H9 (cell line): ENCODE data around the gene MYO7B. TPM values are rescaled to one million over a fixed set of nuclear protein-coding genes. Genes with fewer than 3 reads are reported as not detected.

Source experiments
- DNase-seq: peaks from one replicate; pipeline ENCODE4 v3.0.0-alpha.2; 2017
- H2AFZ ChIP-seq: one replicate; pipeline ENCODE4 v1.6.1; 2013; ENCODE audit warnings: mild to moderate bottlenecking, low read length, control low read depth, moderate library complexity
- H2AK5ac ChIP-seq: 2 replicates; pipeline ENCODE4 v1.6.1; 2013; ENCODE audit warnings: low read length, control low read depth, mixed read lengths; ENCODE audit not compliant: insufficient read length
- H2BK120ac ChIP-seq: one replicate; pipeline ENCODE4 v1.6.1; 2013; ENCODE audit warnings: low read depth, mild to moderate bottlenecking, low read length, control low read depth, inconsistent platforms; ENCODE audit not compliant: poor library complexity, severe bottlenecking
- H2BK12ac ChIP-seq: 2 replicates; pipeline ENCODE4 v1.6.1; 2013; ENCODE audit warnings: low read length, control low read depth, mixed read lengths, low read depth; ENCODE audit not compliant: insufficient read length
- H2BK15ac ChIP-seq: 2 replicates; pipeline ENCODE4 v1.6.1; 2013; ENCODE audit warnings: low read depth, low read length, control low read depth
- H2BK20ac ChIP-seq: one replicate; pipeline ENCODE4 v1.6.1; 2013; ENCODE audit warnings: low read depth, mild to moderate bottlenecking, low read length, control low read depth, inconsistent platforms; ENCODE audit not compliant: poor library complexity, severe bottlenecking
- H2BK5ac ChIP-seq: 2 replicates; pipeline ENCODE4 v1.6.1; 2013; ENCODE audit warnings: low read length, control low read depth, mixed read lengths; ENCODE audit not compliant: insufficient read length
- H3K14ac ChIP-seq: 2 replicates; pipeline ENCODE4 v1.6.1; 2013; ENCODE audit warnings: low read length, control low read depth; ENCODE audit not compliant: insufficient read depth
- H3K18ac ChIP-seq: 2 replicates; pipeline ENCODE4 v1.6.1; 2013; ENCODE audit warnings: low read depth, mild to moderate bottlenecking, mixed read lengths, low read length, control low read depth; ENCODE audit not compliant: insufficient read length
- H3K23ac ChIP-seq: 2 replicates; pipeline ENCODE4 v1.6.1; 2013; ENCODE audit warnings: low read length, control low read depth, mixed read lengths, low read depth; ENCODE audit not compliant: insufficient read length
- H3K23me2 ChIP-seq: 2 replicates; pipeline ENCODE4 v1.6.1; 2013; ENCODE audit warnings: low read depth, mild to moderate bottlenecking, mixed read lengths, low read length, control low read depth; ENCODE audit not compliant: insufficient read length, poor library complexity, severe bottlenecking
- H3K27ac ChIP-seq: 2 replicates; pipeline ENCODE4 v1.5.1; 2013; ENCODE audit warnings: low read length, control low read depth, mixed read lengths, low read depth; ENCODE audit not compliant: insufficient read length
- H3K27me3 ChIP-seq: 2 replicates; pipeline ENCODE4 v1.6.1; 2013; ENCODE audit warnings: low read length, control low read depth, inconsistent platforms; ENCODE audit not compliant: insufficient read depth
- H3K4ac ChIP-seq: 2 replicates; pipeline ENCODE4 v1.6.1; 2013; ENCODE audit warnings: low read depth, mild to moderate bottlenecking, control low read depth, inconsistent platforms, low read length, moderate library complexity
- H3K4me1 ChIP-seq: 2 replicates; pipeline ENCODE4 v1.6.1; 2013; ENCODE audit warnings: low read length, control low read depth, inconsistent platforms; ENCODE audit not compliant: insufficient read depth
- H3K4me2 ChIP-seq: 2 replicates; pipeline ENCODE4 v1.6.1; 2013; ENCODE audit warnings: low read length, control low read depth, mixed read lengths; ENCODE audit not compliant: insufficient read length, insufficient read depth
- H3K56ac ChIP-seq: 2 replicates; pipeline ENCODE4 v1.6.1; 2013; ENCODE audit warnings: low read depth, mild to moderate bottlenecking, mixed read lengths, low read length, control low read depth; ENCODE audit not compliant: insufficient read length
- H3K79me1 ChIP-seq: 2 replicates; pipeline ENCODE4 v1.6.1; 2013; ENCODE audit warnings: low read depth, mild to moderate bottlenecking, moderate library complexity, low read length, control low read depth, inconsistent platforms; ENCODE audit not compliant: insufficient read depth, poor library complexity, severe bottlenecking
- H3K79me2 ChIP-seq: 2 replicates; pipeline ENCODE4 v1.6.1; 2013; ENCODE audit warnings: low read length, control low read depth, inconsistent platforms; ENCODE audit not compliant: insufficient read depth
- H3K9ac ChIP-seq: 2 replicates; pipeline ENCODE4 v1.6.1; 2013; ENCODE audit warnings: low read length, control low read depth, mixed read lengths; ENCODE audit not compliant: insufficient read length; ENCODE audit errors: extremely low read depth
- H3K9me3 ChIP-seq: one replicate; pipeline ENCODE4 v1.6.1; 2013; ENCODE audit warnings: low read depth, low read length, inconsistent platforms; ENCODE audit not compliant: control insufficient read depth
- H3T11ph ChIP-seq: one replicate; pipeline ENCODE4 v1.6.1; 2013; ENCODE audit warnings: mild to moderate bottlenecking, low read length, control low read depth, inconsistent platforms
- H4K20me1 ChIP-seq: one replicate; pipeline ENCODE4 v1.6.1; 2013; ENCODE audit not compliant: control insufficient read depth, insufficient read length, insufficient read depth
- H4K5ac ChIP-seq: 2 replicates; pipeline ENCODE4 v1.6.1; 2013; ENCODE audit warnings: low read depth, mild to moderate bottlenecking, mixed read lengths, low read length, control low read depth; ENCODE audit not compliant: insufficient read length
- H4K8ac ChIP-seq: replicated peaks from 2 replicates; pipeline ENCODE4 v1.6.1; 2013; ENCODE audit warnings: low read length, control low read depth, mixed read lengths, low read depth; ENCODE audit not compliant: insufficient read length
- H4K91ac ChIP-seq: 2 replicates; pipeline ENCODE4 v1.6.1; 2013; ENCODE audit warnings: low read depth, mild to moderate bottlenecking, moderate library complexity, mixed read lengths, low read length, control low read depth; ENCODE audit not compliant: insufficient read length
- H3K27ac Mint-ChIP-seq, 3 experiments: 2 replicates in 2 of 3; 3 replicates in 1 of 3; pipeline ENCODE4 v1.8.0; 2020 to 2021; ENCODE audit warnings: mixed read lengths in 3 of 3, mild to moderate bottlenecking in 1 of 3, moderate library complexity in 1 of 3
- H3K27me3 Mint-ChIP-seq: 2 replicates; pipeline ENCODE4 v1.8.0; 2021; ENCODE audit warnings: low read depth, mild to moderate bottlenecking, moderate library complexity, mixed read lengths
- H3K36me3 Mint-ChIP-seq, 3 experiments: 2 replicates in 2 of 3; 3 replicates in 1 of 3; pipeline ENCODE4 v1.8.0; 2020 to 2021; ENCODE audit warnings: low read depth in 3 of 3, mixed read lengths in 3 of 3; ENCODE audit not compliant: insufficient read depth in 1 of 3
- H3K4me1 Mint-ChIP-seq, 2 experiments: 2 replicates each; pipeline ENCODE4 v1.8.0; 2020; ENCODE audit warnings: mixed read lengths in 2 of 2
- H3K4me3 Mint-ChIP-seq, 2 experiments: 2 replicates in 1 of 2; 3 replicates in 1 of 2; pipeline ENCODE4 v1.8.0; 2020 to 2021; ENCODE audit warnings: mild to moderate bottlenecking in 2 of 2, mixed read lengths in 2 of 2, moderate library complexity in 1 of 2
- H3K9me3 Mint-ChIP-seq, 2 experiments: 2 replicates in 1 of 2; 3 replicates in 1 of 2; pipeline ENCODE4 v1.8.0; 2020; ENCODE audit warnings: mild to moderate bottlenecking in 2 of 2, mixed read lengths in 2 of 2, moderate library complexity in 1 of 2
- CTCF ChIP-seq: fragments of 200-600 bp; sonication (generic); conservative IDR thresholded peaks from 3 replicates; pipeline ENCODE4 v1.8.0; 2021; ENCODE audit warnings: antibody characterized with exemption, mild to moderate bottlenecking
- WGBS: extraction: QIAGEN DNeasy Blood & Tissue Kit; methylation state at CpG from one replicate; pipeline ENCODE4 v1.1.7; 2013; ENCODE audit warnings: missing lambda C conversion rate, low lambda C conversion rate, mixed read lengths; ENCODE audit not compliant: insufficient read length; ENCODE audit errors: extremely low coverage; 5-methylcytosine and 5-hydroxymethylcytosine counted together
- total RNA-seq: library from RNA; stranded (reverse); gene quantifications from 2 replicates; pipeline ENCODE4 v1.2.1, GENCODE V29; 2021

The MYO7B gene
- total RNA-seq, 1 experiment from 2014 or later, result not detected

- no CpG with 5 or more reads among the region's 14 CpGs for WGBS
- H3K18ac ChIP-seq, result no peak overlapping the region
Measured at GRCh38 chr2:127661072-127661649, 125.7 kb downstream of the MYO7B start.

More at GRCh38 chr2:127661072-127661649, 125.7 kb downstream of the MYO7B start:
- Histone ChIP-seq H3K4ac (no peak overlapping the region), H3K9ac (no peak overlapping the region), H3K14ac (no peak overlapping the region), H2BK12ac (no peak overlapping the region), H3K79me1 (no peaks in the 10 kb centered on the region), H4K20me1 (no peaks in the 10 kb centered on the region), H3K27me3 (peaks cover 14% of the 10 kb centered on the region; the same call in 1 of the 2 replicates), H3T11ph (no peak overlapping the region), H3K4me2 (no peak overlapping the region), H3K23ac (no peak overlapping the region), H4K8ac (no peak overlapping the region), H2AFZ (no peak overlapping the region), H3K56ac (no peak overlapping the region), H4K91ac (no peak overlapping the region), H2BK120ac (no peak overlapping the region), H4K5ac (no peak overlapping the region), H2BK15ac (no peak overlapping the region), H3K27ac (no peak overlapping the region), H2BK20ac (no peak overlapping the region), H2AK5ac (no peak overlapping the region), H3K23me2 (peaks cover 4% of the 10 kb centered on the region), H3K9me3 (no peaks in the 10 kb centered on the region), H2BK5ac (no peak overlapping the region), H3K4me1 (no peaks in the 10 kb centered on the region), H3K79me2 (0 out of 2 replicates have a peak, but pooled peaks cover 2% of the 10 kb centered on the region)
- H3K36me3 Mint-ChIP-seq, result peaks cover 0 to 2% (median 0%) of the 10 kb centered on the region in 3 experiments; a peak in 3 of 7 replicates
- no peaks in the 10 kb centered on the region for H3K9me3 Mint-ChIP-seq
- DNase-seq, result no peak
- no peak for TF ChIP-seq CTCF
- no peak overlapping the region; a peak in 1 of 7 replicates for H3K27ac Mint-ChIP-seq
- peaks cover 35% of the 10 kb centered on the region for H3K27me3 Mint-ChIP-seq
- peaks cover 3 to 4% of the 10 kb centered on the region in 2 experiments; a peak in 2 of 4 replicates for H3K4me1 Mint-ChIP-seq
- no peak overlapping the region for H3K4me3 Mint-ChIP-seq
